IMR-90 (cell line): Measurements from ENCODE around the gene TMEM141. TPM values are rescaled to one million over a fixed set of nuclear protein-coding genes. Genes with fewer than 3 reads are reported as not detected.

Source experiments
- ATAC-seq: fragments of 200-7000 bp; cut with Tn5 transposase; 2 replicates; pipeline ENCODE4 v1.9.1; 2020; ENCODE audit warnings: low read depth, mild to moderate bottlenecking, moderate library complexity
- BruUV-seq: library from RNA; stranded (reverse); fragments of 400-500 nt; replicated peaks from 2 replicates; lab custom pipeline; 2021; lab: Mats Ljungman, UMichigan
- CTCF ChIA-PET: fragments of 300-600 bp; formaldehyde crosslinking; extraction: SDS; loops from one replicate; lab custom pipeline; 2021; ENCODE audit warnings: antibody characterized with exemption; lab: Yijun Ruan, JAX
- POLR2A ChIA-PET: fragments of 300-600 bp; sonication (Branson Sonifier 250); formaldehyde crosslinking; loops from one replicate; lab custom pipeline; 2022; ENCODE audit warnings: antibody characterized with exemption; ENCODE audit not compliant: unreplicated experiment; lab: Charles Lee
- DNase-seq: peaks from one replicate; pipeline ENCODE4 v3.0.0; 2013
- H2AFZ ChIP-seq: replicated peaks from 2 replicates; pipeline ENCODE3; 2013; ENCODE audit warnings: low read length, mild to moderate bottlenecking; ENCODE audit not compliant: poor library complexity
- H2AK5ac ChIP-seq: 2 replicates; pipeline ENCODE4 v1.6.1; 2013; ENCODE audit warnings: low read depth, low read length, inconsistent platforms
- H2AK9ac ChIP-seq: replicated peaks from 2 replicates; pipeline ENCODE3; 2013; ENCODE audit warnings: mild to moderate bottlenecking, low read depth, low read length, moderate library complexity; ENCODE audit not compliant: poor library complexity
- H2BK120ac ChIP-seq: 2 replicates; pipeline ENCODE4 v1.6.1; 2013; ENCODE audit warnings: low read depth, low read length, inconsistent platforms
- H2BK15ac ChIP-seq: 3 replicates; pipeline ENCODE4 v1.6.1; 2013; ENCODE audit warnings: low read depth, low read length, inconsistent platforms
- H2BK20ac ChIP-seq: 2 replicates; pipeline ENCODE4 v1.6.1; 2013; ENCODE audit warnings: low read depth, mild to moderate bottlenecking, inconsistent platforms, low read length, moderate library complexity
- H2BK5ac ChIP-seq: 2 replicates; pipeline ENCODE4 v1.6.1; 2013; ENCODE audit warnings: mild to moderate bottlenecking, low read depth, low read length, inconsistent platforms; ENCODE audit not compliant: poor library complexity, severe bottlenecking
- H3K14ac ChIP-seq: replicated peaks from 2 replicates; pipeline ENCODE4 v1.6.1; 2013; ENCODE audit warnings: low read depth, low read length, inconsistent platforms
- H3K18ac ChIP-seq: 2 replicates; pipeline ENCODE4 v1.6.1; 2013; ENCODE audit warnings: low read depth, low read length, control low read depth
- H3K23ac ChIP-seq: 2 replicates; pipeline ENCODE4 v1.6.1; 2013; ENCODE audit warnings: low read depth, low read length, inconsistent platforms
- H3K27ac ChIP-seq: 2 replicates; pipeline ENCODE4 v1.5.1; 2013; ENCODE audit warnings: mild to moderate bottlenecking, control low read depth, low read length; ENCODE audit not compliant: insufficient read depth
- H3K27me3 ChIP-seq: 2 replicates; pipeline ENCODE4 v1.6.1; 2013; ENCODE audit warnings: low read length; ENCODE audit not compliant: control insufficient read depth, insufficient read depth
- H3K36me3 ChIP-seq: 2 replicates; pipeline ENCODE4 v1.6.1; 2013; ENCODE audit warnings: low read length, mixed read lengths; ENCODE audit not compliant: control insufficient read depth, insufficient read depth
- H3K4ac ChIP-seq: 2 replicates; pipeline ENCODE4 v1.6.1; 2013; ENCODE audit warnings: low read depth, low read length, inconsistent platforms
- H3K4me1 ChIP-seq: 2 replicates; pipeline ENCODE4 v1.6.1; 2013; ENCODE audit warnings: low read length, mixed read lengths; ENCODE audit not compliant: control insufficient read depth, insufficient read depth
- H3K4me2 ChIP-seq: 2 replicates; pipeline ENCODE4 v1.6.1; 2013; ENCODE audit warnings: low read depth, mild to moderate bottlenecking, control low read depth, low read length, moderate library complexity
- H3K4me3 ChIP-seq: 2 replicates; pipeline ENCODE4 v1.5.1; 2013; ENCODE audit warnings: low read depth, mild to moderate bottlenecking, control low read depth, low read length, moderate library complexity; ENCODE audit not compliant: insufficient read depth
- H3K56ac ChIP-seq: 2 replicates; pipeline ENCODE4 v1.6.1; 2013; ENCODE audit warnings: low read length, inconsistent platforms; ENCODE audit not compliant: insufficient read depth; ENCODE audit errors: extremely low read depth
- H3K79me1 ChIP-seq, 2 experiments: 2 replicates each; pipeline ENCODE4 v1.6.1; 2013; ENCODE audit warnings: low read length in 2 of 2, inconsistent platforms in 1 of 2, low read depth in 1 of 2
- H3K9ac ChIP-seq: 2 replicates; pipeline ENCODE4 v1.6.1; 2013; ENCODE audit warnings: low read depth, low read length, control low read depth
- H3K9me1 ChIP-seq: 2 replicates; pipeline ENCODE4 v1.6.1; 2013; ENCODE audit warnings: low read length, inconsistent platforms; ENCODE audit not compliant: insufficient read depth
- H3K9me3 ChIP-seq: 2 replicates; pipeline ENCODE4 v1.6.1; 2013; ENCODE audit warnings: low read length; ENCODE audit not compliant: control insufficient read depth, insufficient read depth
- H4K20me1 ChIP-seq: 2 replicates; pipeline ENCODE4 v1.6.1; 2013; ENCODE audit warnings: low read length, inconsistent platforms; ENCODE audit not compliant: insufficient read depth
- H4K5ac ChIP-seq: 2 replicates; pipeline ENCODE4 v1.6.1; 2013; ENCODE audit warnings: mild to moderate bottlenecking, low read depth, low read length, control low read depth
- H4K8ac ChIP-seq, 2 experiments: 2 replicates each; pipeline ENCODE4 v1.6.1; 2013; ENCODE audit warnings: low read depth in 2 of 2, low read length in 2 of 2, control low read depth in 1 of 2, inconsistent platforms in 1 of 2
- H4K91ac ChIP-seq: 2 replicates; pipeline ENCODE4 v1.6.1; 2013; ENCODE audit warnings: low read depth, low read length, inconsistent platforms; ENCODE audit not compliant: insufficient read depth
- BHLHE40 ChIP-seq: fragments of 150-350 bp; IDR thresholded peaks from 2 replicates; pipeline ENCODE4 v1.6.1; 2016; ENCODE audit warnings: mild to moderate bottlenecking, low read depth, low read length
- CEBPB ChIP-seq: IDR thresholded peaks from 2 replicates; pipeline ENCODE4 v1.6.1; 2012; ENCODE audit warnings: low read depth, low read length, improper control_type of control experiment
- CHD1 ChIP-seq: IDR thresholded peaks from 2 replicates; pipeline ENCODE4 v1.6.1; 2012; ENCODE audit warnings: low read depth, low read length, improper control_type of control experiment
- FOS ChIP-seq: fragments of 150-350 bp; IDR thresholded peaks from 2 replicates; pipeline ENCODE4 v1.6.1; 2016; ENCODE audit warnings: low read depth, low read length
- MAFK ChIP-seq: IDR thresholded peaks from 2 replicates; pipeline ENCODE4 v1.6.1; 2012; ENCODE audit warnings: low read depth, low read length, improper control_type of control experiment
- MAZ ChIP-seq: IDR thresholded peaks from 2 replicates; pipeline ENCODE4 v1.6.1; 2012; ENCODE audit warnings: low read depth, mild to moderate bottlenecking, low read length, improper control_type of control experiment, moderate library complexity, borderline replicate concordance
- POLR2A ChIP-seq: IDR thresholded peaks from 2 replicates; pipeline ENCODE4 v1.6.1; 2012; ENCODE audit warnings: mild to moderate bottlenecking, low read depth, low read length
- RAD21 ChIP-seq: IDR thresholded peaks from 2 replicates; pipeline ENCODE4 v1.6.1; 2012; ENCODE audit warnings: low read length, improper control_type of control experiment
- RFX5 ChIP-seq: IDR thresholded peaks from 2 replicates; pipeline ENCODE4 v1.8.0; 2012; ENCODE audit warnings: low read depth, mild to moderate bottlenecking, low read length, moderate library complexity
- SMC3 ChIP-seq: fragments of 150-350 bp; IDR thresholded peaks from 2 replicates; pipeline ENCODE4 v1.6.1; 2016; ENCODE audit warnings: low read depth, mild to moderate bottlenecking, antibody characterized with exemption, low read length, moderate library complexity
- USF2 ChIP-seq: fragments of 150-350 bp; IDR thresholded peaks from 2 replicates; pipeline ENCODE4 v1.6.1; 2017; ENCODE audit warnings: mild to moderate bottlenecking, antibody characterized with exemption, low read length, low read depth
- WGBS, 2 experiments: methylation state at CpG; one replicate each; pipeline versions ENCODE4 v1.1.5 to v1.1.7; 2013; ENCODE audit warnings: missing lambda C conversion rate in 2 of 2; ENCODE audit not compliant: insufficient read length in 1 of 2; ENCODE audit errors: extremely low coverage in 2 of 2; 5-methylcytosine and 5-hydroxymethylcytosine counted together
- dilution Hi-C: fragments of 300-500 bp; cut with HindIII; formaldehyde crosslinking; loops from one replicate; pipeline ENCODE4 v1.14.3; 2018; ENCODE audit warnings: low sequenced_read_pairs; ENCODE audit not compliant: unreplicated experiment
- in situ Hi-C: fragments of 300-500 bp; cut with MboI; formaldehyde crosslinking; loops from 3 replicates; pipeline ENCODE4 v1.14.3; 2019; ENCODE audit warnings: low sequenced_read_pairs, inconsistent platforms, mixed read lengths
- intact Hi-C: fragments of 100-400 bp; cut with micrococcal nuclease; formaldehyde crosslinking; loops from 2 replicates; pipeline ENCODE4 v1.10.0; 2022
- polyA plus RNA-seq, 3 experiments: library from polyadenylated mRNA; depleted of rRNA; stranded (reverse); fragments of >200 nt; gene quantifications; 2 replicates each; pipeline ENCODE4 v1.2.3, GENCODE V29; 2012; ENCODE audit warnings: low replicate concordance in 1 of 3
- total RNA-seq: library from RNA; depleted of rRNA; stranded (reverse); fragments of >200 nt; gene quantifications from 2 replicates; pipeline ENCODE4 v1.2.3, GENCODE V29; 2012

The TMEM141 gene
- total and polyA plus RNA-seq, 2 of the 4 experiments (the other 2 are of a cell fraction) = 39.1 to 77.8 TPM

- no peak for TF ChIP-seq CEBPB
- TF ChIP-seq RAD21 = no peak
- no peak for TF ChIP-seq BHLHE40
- no peak for TF ChIP-seq MAFK
- TF ChIP-seq USF2 = no peak
- TF ChIP-seq RFX5 = no peak
- TF ChIP-seq SMC3 = no peak
- no peak for TF ChIP-seq POLR2A
- TF ChIP-seq MAZ = no peak; the same call in 1 of the 2 replicates
- TF ChIP-seq CHD1 = no peak
- TF ChIP-seq FOS = no peak
- 0 out of 2 replicates have a peak overlapping the region, but pooled peaks have one; percentile 14 for H3K9ac ChIP-seq
- H4K5ac ChIP-seq = peak overlapping the region; percentile 17; the same call in 1 of the 2 replicates
- H3K56ac ChIP-seq = no peak overlapping the region
- H3K36me3 ChIP-seq = peaks cover 20% of the 10 kb centered on the region
- POLR2A ChIA-PET = interaction anchor here (0.6 kb wide), 1 partner anchor 469 kb away, joined by 3 read pairs; no protein-coding TSS in a partner anchor
- H2AFZ ChIP-seq = peak overlapping the region; percentile 79
- ATAC-seq (peak; percentile 71), DNase-seq (no peak)
- H3K27me3 ChIP-seq = no peaks in the 10 kb centered on the region
- peak overlapping the region in 1 of 2 experiments; percentile 36; a peak in 1 of 4 replicates for H4K8ac ChIP-seq
- H3K79me1 ChIP-seq = peaks cover 11 to 25% of the 10 kb centered on the region in 2 experiments
- no peak overlapping the region for H3K4ac ChIP-seq
- in situ Hi-C loops = no loop called here
- H3K18ac ChIP-seq = no peak overlapping the region
- H2BK120ac ChIP-seq = no peak overlapping the region
- no peak overlapping the region for H4K91ac ChIP-seq
- H3K4me3 ChIP-seq = no peak overlapping the region
- CTCF ChIA-PET = no interaction called here
- no peak overlapping the region; the same call in 1 of the 2 replicates for H3K23ac ChIP-seq
- WGBS, 2 experiments = 38% methylated on average over 30 of the region's 83 CpGs; no CpG with 5 or more reads in 1 of the 2 experiments
- no peak overlapping the region for H3K27ac ChIP-seq
- peak overlapping the region; percentile 42 for H2AK9ac ChIP-seq
- H3K9me3 ChIP-seq = no peaks in the 10 kb centered on the region
- peaks cover 16% of the 10 kb centered on the region for H4K20me1 ChIP-seq
- dilution Hi-C loops = no loop called here
- no TSS peak for BruUV-seq
- H2BK20ac ChIP-seq = no peak overlapping the region
- H3K14ac ChIP-seq = no peak overlapping the region
- peaks cover 3% of the 10 kb centered on the region; the same call in 1 of the 2 replicates for H3K4me1 ChIP-seq
- no peak overlapping the region for H2AK5ac ChIP-seq
- intact Hi-C loops = no loop called here
- no peak overlapping the region for H3K4me2 ChIP-seq
- no peak overlapping the region for H2BK5ac ChIP-seq
- H3K9me1 ChIP-seq = no peaks in the 10 kb centered on the region
- no peak overlapping the region for H2BK15ac ChIP-seq
Observed at GRCh38 chr9:136820971-136821825, 30.1 kb downstream of the TMEM141 start.
